HG02852 (cell line): ENCODE results near the gene OSGIN1.

Experiments used
- ATAC-seq: cut with Tn5 transposase; IDR thresholded peaks from one replicate; pipeline ENCODE4 v1.9.1; 2021; ENCODE audit warnings: mild to moderate bottlenecking, moderate library complexity; ENCODE audit not compliant: unreplicated experiment

OSGIN1 gene

DNA sequence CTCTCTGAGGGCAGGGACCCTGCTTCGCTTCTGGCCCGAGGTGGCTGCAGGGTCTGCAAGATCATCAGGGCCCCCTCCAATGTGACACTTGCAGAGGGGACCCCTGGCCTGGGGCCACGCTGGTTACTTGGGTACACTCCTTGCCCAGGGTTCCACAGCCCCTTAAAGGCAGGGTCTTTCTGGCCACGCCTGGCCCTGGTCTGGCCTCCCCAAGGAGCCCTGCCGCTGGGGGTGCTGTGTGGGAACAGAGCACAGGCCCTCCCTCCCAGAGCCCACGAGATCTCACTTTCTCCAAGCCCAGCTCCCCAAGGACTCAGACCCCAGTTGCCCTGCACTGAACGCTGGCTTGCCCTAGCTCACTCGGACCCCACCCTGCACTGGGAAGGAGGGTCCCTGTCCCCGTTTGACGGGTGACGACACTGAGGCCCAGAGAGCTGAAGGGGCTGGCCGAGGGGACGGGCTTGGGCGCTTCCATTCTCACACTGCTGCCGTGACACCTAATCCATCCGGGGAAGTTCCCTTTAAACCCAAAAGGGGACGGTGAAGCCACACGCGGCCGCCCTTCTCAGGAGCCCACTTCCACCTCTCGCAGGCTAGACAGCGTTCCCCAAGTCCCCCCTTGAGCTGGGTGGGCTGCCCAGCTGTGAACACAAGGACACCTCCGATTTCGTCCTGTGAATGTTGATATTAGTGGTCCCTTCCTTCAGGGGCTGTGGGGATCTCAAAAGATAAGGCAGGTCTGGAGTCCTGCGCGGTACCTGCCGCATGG, 26.9 kb upstream of the OSGIN1 start:
- no peak for ATAC-seq

DNA sequence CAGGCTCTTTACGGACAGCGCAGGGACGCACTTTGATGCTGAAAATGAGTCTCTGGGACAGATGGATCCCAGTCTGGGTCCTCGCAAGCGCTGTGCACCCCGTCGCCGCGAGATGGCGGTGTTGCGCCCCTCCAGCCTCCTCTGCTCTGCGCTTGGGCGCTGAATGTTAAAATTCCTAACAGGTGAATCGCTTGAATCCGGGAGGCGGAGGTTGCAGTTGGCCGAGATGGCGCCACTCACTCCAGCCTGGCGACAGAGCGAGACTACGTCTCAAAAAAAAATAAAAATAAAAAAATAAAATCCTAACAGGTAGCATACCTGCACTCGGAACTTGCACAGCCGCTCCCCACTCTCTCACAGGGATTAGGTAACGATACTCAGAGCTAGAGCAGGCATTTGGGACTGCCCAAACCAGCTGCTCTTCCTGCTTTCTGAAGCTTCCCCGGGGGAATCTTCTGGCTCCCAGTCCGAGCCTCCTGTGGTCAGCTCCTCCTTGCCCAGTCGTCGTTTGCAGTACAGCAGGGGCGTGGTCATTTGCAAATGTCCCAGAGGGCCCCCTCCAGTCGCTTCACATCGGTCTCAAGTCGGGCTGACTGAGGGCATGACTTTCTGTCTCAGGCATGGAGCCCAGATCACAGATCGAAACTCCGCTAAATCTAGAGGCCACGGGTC, 26.2 kb upstream of the OSGIN1 start:
- peak; percentile 69 for ATAC-seq

DNA sequence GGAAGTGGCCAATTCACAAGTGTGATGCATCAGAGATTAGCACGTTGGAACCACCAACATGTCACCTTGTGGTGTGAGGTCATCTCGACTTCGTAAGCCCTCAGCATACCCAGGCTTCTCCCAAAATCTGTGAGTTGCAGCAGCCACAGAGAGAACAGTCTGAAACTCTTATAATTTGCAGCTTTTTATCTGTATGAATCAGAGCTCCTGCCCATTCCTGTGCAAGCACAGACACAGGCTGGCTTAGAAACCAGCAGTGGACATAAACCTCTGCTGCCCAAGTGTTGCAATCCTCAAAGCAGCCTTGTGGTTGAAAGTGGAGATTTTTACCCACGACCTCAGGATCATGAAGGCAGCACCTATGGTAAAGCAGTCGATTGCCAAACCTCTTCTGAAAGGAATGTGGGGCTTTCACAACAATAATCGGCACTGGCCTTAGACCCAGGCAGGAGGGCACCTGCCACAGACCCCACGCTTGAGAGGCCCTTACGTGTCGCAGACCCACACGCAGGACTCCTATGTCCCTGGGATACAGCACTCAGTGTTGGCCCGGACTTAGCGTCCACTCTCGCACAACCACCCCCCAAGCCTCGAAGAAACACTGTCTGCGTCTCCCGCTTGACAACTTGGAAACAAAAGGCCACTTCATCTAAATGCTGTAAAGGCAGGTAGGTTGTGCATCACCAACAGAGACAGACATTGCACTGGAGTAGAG, 24.5 kb upstream of the OSGIN1 start:
- ATAC-seq, result no peak

DNA sequence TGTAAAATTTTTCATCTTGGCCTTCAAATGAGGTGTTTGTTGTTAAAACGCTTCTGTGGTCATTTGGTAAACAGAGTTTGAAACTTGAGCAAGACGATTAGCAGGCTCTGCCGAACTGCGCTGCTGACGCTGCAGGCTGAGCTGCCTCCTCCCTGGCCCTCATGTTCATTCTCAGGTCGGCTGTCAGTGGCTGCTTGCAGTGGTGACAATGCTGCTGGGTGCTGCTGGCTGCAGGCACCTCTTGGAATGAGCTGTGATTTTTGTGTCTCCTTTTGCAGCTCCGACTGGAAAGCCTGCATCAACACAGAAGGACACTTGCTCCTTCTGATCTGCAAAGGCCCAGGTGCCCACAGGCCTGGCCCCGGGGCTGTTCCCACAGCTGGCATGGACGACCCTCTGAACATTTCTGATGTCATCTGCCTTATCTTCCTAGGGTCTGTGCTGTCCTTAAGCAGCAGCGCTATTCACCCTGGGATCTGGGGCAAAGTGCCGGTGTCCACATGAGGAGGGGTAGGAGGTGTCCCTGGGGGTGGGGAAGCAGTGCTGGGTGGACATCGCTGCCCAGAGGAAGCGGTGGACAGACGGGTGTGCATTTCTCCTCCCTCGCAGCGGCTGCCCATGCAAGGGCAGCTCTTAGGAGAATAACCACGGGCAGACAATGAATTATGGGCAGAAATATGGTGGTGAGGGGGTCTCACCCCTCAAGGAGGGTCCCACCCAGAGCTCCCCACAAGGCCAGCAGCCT, 23.1 kb upstream of the OSGIN1 start:
- no peak for ATAC-seq

DNA sequence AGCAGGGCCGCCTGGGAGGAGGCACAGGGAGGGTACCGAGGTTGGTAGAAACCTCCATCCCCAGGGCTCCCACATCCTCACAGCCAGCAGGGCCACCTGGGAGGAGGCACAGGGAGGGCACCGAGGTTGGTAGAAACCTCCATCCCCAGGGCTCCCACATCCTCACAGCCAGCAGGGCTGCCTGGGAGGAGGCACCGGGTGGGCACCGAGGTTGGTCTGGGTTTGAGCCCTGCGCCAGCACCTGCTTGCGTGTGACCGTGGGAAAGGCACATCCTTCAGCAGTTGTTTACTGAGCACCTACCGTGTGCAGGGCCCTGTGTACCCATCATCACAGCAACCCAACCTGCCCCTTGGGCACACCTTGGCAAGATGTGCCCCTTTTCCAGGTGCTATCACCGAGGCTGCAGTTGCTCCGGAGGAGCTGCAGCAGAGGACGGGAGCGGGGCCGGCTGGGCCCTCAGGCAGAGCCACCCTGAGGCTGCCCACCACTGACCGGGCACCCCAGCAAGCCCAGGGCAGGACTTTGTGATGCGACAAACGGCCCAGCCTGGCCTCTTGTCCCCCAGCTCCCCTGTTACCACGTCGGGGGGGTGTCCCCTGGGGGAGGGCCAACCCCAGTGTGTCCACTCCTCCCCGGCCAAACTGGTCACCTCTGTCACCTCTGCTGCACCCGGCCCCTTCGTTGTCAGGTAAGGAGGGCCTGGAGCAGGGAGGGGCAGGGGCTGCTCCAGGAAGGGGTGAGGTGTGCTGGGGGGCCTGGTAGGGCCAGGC, 22.1 kb upstream of the OSGIN1 start:
- ATAC-seq, result no peak

DNA sequence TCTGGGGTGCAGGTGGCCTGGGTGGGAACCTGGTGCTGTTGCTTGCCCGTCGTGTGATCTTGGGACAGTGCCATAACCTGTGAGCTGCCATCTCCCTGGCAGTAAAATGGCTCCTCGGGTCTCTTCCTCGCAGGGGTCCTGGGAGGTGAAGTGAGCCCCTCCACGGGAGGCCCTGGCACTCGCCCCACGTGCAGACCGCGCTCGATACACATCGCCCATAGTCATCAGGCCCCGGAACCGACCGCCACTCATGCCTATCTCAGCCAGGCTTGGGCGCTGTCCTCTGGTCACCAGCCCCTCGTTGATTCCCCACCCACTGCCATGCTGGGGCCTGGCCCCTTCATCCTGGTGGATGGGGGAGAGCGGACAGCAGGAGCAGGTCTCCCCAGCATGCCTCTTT, 21.5 kb upstream of the OSGIN1 start:
- no peak for ATAC-seq

DNA sequence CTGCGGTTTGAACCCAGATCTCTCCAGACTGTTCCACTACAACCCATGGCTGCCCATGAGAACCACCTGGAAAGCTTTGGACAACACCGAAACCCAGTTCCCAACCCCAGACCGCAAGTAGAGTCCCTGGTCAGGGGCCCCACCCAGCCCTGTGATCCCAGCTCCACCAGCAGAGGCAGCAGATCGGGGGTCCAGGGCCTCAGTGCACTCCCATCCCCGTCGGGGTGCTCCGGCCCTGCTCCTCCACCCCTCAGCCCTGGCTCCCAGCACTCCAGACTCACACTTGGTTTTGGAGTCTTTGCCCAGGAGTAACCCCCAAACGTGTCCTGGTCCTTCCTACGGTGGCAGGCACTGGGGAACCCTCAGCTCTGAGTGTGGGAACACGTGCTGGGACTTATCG, 20.7 kb upstream of the OSGIN1 start:
- ATAC-seq, result no peak

DNA sequence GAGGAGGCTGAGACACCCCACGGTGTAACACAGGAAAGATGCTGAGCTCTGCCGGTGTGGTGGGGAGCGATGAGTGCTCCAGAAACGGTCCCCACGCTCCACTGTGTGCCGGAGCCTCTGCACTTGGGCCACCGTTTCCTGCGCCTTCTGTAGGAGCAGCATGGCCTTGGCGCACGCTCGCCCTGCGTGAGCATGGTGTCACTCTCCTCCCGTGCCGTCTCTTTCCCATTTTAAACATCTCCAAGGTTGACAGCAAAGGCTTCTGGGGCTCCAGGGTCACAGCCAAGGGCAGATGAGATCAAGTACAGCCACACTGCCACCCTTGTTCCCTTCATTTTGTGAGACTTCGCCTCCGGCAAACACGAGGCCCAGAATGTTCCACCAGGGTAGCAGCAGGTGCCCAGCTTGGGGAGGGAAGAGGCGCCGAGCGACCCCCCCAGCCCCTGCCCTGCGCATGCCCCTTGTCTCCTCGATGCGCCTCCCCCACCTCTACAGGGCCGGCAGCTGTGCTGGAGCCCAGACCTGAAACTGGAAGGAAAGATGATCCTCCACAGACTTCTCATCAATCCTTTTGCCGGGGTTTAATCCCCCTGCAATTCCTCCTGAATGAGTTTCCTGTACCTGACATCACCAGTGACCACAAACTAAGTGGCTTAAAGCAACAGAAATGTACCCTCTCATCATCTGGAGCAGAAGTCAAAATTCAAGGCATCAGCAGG, 19.9 kb upstream of the OSGIN1 start:
- ATAC-seq, result no peak

DNA sequence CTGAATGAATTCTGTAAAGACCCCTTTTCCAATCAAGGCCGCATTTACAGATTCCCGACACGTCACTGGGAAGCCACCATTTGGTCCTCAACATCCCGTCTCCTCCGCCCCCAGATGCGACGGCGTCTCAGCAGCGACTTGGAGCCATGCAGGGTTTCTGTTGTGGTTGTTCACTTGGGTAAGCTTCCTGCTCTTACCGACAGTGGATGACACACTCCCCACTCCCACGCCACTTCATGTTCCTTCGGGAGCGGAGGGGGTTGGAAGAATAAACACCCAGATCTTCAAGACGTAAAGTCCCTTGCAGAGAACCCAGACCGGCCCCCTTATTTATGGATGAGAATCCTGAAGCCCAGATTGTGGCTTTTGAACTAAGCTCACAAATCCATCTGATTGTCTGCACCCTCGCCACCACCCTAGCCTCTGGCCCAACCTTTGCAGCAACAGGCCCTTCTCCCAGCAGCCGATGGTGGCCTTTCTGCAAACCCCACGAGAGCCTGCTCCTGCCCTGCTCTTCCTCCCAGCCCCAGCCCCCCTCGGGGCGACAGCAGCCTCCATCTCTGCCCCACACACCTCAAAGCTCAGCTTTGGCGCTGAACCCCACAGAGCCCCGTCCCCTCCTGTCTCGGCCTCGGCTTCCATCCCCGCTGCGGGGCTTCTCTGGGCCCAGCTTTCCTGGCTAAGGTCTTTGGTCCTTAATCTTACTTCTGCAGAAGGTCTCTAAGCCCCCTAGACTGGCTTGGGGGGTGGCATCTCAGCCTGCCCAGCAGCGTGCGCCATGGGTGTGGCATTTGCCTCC, 19.0 kb upstream of the OSGIN1 start:
- no peak for ATAC-seq

DNA sequence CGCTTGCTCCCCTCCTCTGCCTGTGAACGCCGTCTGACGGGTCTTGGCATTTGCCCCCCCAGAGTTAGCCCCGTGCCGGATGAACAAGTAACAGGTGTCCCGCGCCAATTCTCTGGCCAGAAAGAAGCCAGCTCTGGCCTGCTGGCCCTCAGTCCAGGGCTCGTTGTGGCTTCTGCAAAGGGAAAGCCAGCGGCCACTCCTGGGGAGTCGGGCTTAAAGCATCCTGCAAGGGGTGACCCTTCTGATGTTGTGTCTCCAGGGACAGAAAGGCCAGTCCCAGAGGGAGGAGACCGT, 18.4 kb upstream of the OSGIN1 start:
- no peak for ATAC-seq

DNA sequence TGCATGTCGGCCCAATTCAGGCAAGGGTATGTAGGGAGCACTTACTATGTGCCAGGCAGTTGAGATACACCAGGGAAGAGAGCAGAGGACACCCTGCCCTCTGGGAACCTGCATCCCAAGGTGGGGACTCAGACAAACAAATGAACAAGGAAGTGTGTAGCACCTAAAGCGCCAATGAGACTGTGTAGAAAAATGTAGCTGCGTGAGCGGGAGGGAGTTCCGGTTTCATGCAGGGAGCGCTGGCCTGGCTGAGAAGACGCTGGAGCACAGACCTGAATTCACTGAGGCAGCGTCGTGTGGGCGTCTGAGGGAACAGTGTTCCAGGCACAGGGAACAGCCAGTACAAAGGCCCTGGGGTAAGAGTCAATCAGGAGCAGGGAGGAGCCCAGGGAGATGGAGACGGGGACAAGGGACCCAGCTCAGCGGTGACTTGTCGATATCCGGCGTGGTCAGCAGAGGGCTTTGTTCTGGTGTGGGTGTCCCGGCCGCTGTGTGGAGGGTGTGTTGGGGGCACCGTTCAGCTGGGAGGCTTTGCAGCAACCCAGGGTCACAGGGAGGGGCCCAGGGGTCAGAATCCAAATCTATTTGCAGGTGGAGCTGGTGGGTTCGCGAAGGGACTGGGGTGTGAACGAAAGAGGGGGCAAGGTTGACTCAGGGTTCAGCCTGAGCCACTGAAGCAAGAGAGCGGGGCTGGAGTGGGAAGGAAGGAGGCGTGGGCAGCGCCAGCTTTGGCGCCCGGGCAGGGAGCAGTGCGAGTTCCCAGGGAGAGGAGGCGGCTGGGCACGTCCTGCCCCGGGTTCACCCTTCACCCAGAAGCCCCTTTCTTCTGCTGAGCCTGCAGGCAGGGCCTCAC, 17.8 kb upstream of the OSGIN1 start:
- ATAC-seq, result no peak

DNA sequence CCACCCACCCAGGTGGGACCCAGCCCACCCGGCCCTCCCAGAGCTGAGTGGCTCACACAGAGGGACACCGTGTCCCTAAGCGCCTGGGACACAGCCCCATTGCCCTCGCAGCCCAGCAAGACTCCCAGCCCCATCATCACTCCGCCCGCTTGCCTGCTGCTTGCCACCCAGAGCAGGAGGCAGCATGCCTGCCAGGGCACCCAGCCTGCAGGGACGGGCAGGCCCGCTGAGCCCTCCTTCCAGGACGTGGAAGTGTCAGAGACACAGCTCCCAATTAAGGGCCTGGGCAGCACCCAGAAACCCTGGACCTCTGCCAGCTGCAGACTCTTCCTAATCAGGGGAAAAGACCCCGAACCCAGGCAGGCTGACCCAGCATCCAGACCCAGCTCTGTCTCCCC, 17.2 kb upstream of the OSGIN1 start:
- no peak for ATAC-seq

DNA sequence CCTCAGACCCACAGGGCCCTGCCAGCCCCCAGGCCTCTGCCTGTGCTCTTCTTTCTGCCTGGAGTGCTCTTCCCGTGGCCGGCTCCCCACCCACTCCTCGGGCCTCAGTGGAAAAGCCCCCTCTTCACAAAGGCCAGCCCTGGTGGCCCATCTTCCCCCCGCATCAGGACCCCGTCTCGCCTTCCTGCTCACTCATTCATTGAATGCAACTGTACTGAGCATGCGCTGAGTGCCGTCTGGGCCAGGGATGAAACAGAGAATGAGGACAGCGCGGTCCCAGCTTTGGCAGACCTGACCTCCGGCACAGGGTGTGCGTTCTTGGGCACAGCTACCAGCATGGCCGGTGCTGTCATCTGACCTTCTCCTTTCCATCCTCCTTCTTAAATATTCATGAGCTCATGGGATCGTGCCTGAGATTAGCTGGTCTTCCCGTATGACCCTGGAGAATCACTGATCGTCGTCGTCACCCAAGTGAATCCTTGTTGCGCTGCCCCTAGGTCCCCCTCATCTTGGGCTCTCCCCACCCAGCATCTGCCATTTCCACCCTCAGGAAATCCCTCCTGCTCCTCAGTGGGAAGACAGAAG, 16.4 kb upstream of the OSGIN1 start:
- no peak for ATAC-seq

DNA sequence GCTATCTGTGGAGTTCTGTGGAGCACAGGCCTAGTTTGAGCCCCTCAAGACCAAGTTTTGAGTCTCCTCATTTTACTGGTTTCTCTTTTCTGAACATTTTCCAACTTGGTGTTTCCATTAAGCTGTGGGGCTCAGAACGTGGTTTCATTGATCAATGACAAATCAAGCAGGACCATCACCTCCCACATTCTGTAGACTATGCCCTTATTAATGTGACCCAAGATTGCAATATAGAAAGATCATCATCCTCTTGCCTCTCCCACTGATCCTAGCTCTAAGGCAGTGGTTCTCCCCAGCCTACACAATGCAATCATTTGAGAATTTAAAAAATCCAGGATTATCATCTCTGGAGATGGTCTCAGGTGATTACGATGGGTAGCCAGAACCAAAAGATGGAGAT, 15.8 kb upstream of the OSGIN1 start:
- no peak for ATAC-seq

DNA sequence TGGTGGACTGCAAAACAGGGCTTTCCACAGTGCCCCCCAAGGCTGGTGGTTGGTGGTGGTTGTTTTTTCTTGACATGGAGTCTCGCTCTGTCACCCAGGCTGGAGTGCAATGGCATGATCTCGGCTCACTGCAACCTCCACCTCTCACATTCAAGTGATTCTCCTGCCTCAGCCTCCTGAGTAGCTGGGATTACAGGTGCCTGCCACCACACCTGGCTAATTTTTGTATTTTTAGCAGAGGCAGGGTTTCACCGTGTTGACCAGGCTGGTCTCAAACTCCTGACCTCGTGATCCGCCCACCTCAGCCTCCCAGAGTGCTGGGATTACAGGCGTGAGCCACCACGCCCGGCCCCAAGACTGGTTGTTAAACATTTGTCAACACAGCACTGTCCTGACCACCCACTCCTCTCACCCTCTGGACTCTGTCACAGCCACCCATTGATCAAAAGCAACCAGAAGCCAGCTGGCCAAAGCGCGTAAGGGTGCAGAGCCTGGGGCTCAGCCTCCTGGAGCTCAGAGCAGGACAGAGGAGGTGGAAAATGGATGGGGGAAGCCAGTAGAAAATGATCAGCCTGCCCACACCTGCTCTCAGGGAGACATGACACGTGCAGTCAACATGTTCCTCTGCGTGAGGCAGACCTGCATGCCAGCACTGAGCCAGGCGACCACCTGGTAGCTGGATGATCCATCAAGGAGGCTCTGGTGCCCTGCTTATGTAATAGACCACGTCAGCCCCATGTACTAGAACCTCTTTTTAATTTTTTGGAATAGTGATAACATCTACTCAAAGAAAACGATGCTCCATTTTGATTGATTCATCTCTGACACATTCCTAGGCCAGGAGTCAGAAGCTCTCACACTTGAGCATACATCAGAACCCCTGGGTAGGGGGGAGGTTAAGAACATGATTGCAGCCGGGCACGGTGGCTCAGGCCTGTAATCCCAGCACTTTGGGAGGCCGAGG, 14.8 kb upstream of the OSGIN1 start:
- no peak for ATAC-seq

DNA sequence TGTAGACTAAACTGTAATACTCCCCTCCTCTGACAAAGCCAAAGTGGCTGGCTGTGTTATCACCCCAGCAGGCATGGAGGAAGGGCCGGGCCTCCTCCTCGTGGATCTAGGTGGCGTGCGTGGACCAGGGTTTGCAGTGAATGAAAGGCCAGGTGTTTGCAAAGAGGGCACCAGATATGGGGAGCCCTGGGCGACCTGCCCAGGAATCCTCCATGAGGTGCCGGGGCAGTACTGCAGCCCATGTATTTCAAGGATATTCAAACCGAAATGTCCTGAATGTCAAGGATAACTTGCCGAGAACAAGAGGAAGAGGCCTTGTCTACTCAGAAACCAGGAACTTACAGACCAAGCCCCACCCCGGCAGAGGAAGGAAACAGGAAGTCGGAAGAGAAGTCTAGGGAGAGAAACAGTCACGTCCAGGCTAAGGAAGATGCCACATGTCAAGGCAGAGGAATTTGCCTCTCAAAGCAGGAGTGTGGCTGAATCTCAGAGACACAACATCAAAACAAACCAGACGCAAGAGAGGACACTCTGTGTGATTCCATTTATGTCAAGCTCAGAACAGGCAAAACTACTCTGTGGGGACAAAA, 13.7 kb upstream of the OSGIN1 start:
- ATAC-seq, result no peak

DNA sequence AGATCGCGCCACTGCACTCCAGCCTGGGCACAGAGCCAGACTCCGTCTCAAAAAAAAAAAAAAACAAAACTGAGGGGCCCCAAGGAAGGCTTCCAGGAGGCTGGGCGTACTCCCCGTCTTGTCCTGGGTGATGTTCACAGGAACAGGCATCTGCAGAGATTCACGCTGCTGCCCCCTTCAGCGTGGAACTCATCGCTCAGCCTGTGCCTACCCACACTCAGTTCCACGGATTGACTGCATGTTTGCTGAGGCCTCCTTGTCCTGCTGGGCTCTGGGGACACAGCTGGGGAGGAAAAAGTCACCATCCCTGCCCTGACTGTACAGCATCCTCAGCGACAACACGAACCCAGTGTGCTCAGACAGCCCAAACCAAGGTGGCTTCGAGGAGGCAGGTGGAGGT, 12.9 kb upstream of the OSGIN1 start:
- ATAC-seq, result no peak
